RWPE2 (cell line): Measurements from ENCODE around the gene ZNF441.

Experiments used
- ATAC-seq: fragments of 200-7000 bp; cut with Tn5 transposase; 3 replicates; pipeline ENCODE4 v1.9.1; 2021; ENCODE audit warnings: low read depth
- DNase-seq: peaks from one replicate; pipeline ENCODE4 v3.0.0-alpha.2; 2020; ENCODE audit warnings: low spot score
- H3K27ac ChIP-seq: fragments of 450-650 bp; 2 replicates; pipeline ENCODE4 v1.5.1; 2017; ENCODE audit warnings: mild to moderate bottlenecking; ENCODE audit not compliant: poor library complexity, severe bottlenecking
- H3K27me3 ChIP-seq: fragments of 250-450 bp; sonication (Bioruptor Pico); 2 replicates; pipeline ENCODE4 v1.5.1; 2021; ENCODE audit warnings: mild to moderate bottlenecking, moderate library complexity; ENCODE audit not compliant: insufficient read depth, poor library complexity, severe bottlenecking
- H3K36me3 ChIP-seq: fragments of 250-450 bp; sonication (Bioruptor Pico); 2 replicates; pipeline ENCODE4 v1.5.1; 2020; ENCODE audit warnings: low read depth, mild to moderate bottlenecking, moderate library complexity
- H3K4me1 ChIP-seq: fragments of 250-450 bp; sonication (Bioruptor Pico); 2 replicates; pipeline ENCODE4 v1.5.1; 2021; ENCODE audit warnings: mild to moderate bottlenecking, moderate library complexity; ENCODE audit not compliant: insufficient read depth, poor library complexity, severe bottlenecking
- H3K4me3 ChIP-seq: fragments of 250-450 bp; sonication (Bioruptor Pico); 2 replicates; pipeline ENCODE4 v1.5.1; 2021; ENCODE audit warnings: mild to moderate bottlenecking, moderate library complexity; ENCODE audit not compliant: severe bottlenecking
- H3K9me3 ChIP-seq: fragments of 250-450 bp; sonication (Bioruptor Pico); 2 replicates; pipeline ENCODE4 v1.5.1; 2021; ENCODE audit warnings: mild to moderate bottlenecking, moderate library complexity; ENCODE audit not compliant: severe bottlenecking
- TF ChIP-seq, protein P1 (sequence below): fragments of 450-650 bp; IDR thresholded peaks from one replicate; pipeline ENCODE4 v1.5.1; 2017; ENCODE audit warnings: mild to moderate bottlenecking, moderate library complexity; ENCODE audit not compliant: poor library complexity, severe bottlenecking

Gene ZNF441

DNA sequence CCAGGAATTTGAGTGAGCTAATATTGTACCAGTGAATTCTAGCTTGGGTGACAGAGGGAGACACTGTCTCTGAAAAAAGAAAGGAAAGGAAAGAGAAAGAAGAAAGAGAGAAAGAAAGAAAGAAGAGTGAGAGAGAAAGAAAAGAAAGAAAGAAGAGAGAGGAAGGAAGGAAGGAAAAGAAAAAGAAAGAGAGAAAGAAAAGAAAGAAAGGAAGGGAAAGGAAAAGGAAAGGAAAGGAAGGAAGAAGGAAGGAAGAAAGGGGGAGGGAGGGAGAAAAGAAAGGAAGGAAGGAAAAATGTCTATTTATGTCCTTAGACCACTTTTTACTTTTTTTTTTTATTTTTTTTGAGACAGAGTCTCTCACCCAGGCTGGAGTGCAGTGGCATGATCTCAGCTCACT is 26.1 kb downstream of the ZNF441 start:
- H3K4me1 ChIP-seq, result peaks cover under 1% of the 10 kb centered on the region
- H3K27me3 ChIP-seq, result no peaks in the 10 kb centered on the region
- no peak for DNase-seq
- H3K27ac ChIP-seq, result no peak overlapping the region
- TF ChIP-seq, protein P1, sequence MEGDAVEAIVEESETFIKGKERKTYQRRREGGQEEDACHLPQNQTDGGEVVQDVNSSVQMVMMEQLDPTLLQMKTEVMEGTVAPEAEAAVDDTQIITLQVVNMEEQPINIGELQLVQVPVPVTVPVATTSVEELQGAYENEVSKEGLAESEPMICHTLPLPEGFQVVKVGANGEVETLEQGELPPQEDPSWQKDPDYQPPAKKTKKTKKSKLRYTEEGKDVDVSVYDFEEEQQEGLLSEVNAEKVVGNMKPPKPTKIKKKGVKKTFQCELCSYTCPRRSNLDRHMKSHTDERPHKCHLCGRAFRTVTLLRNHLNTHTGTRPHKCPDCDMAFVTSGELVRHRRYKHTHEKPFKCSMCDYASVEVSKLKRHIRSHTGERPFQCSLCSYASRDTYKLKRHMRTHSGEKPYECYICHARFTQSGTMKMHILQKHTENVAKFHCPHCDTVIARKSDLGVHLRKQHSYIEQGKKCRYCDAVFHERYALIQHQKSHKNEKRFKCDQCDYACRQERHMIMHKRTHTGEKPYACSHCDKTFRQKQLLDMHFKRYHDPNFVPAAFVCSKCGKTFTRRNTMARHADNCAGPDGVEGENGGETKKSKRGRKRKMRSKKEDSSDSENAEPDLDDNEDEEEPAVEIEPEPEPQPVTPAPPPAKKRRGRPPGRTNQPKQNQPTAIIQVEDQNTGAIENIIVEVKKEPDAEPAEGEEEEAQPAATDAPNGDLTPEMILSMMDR, result no peak
- no peak overlapping the region for H3K4me3 ChIP-seq
- H3K36me3 ChIP-seq, result no peaks in the 10 kb centered on the region
- H3K9me3 ChIP-seq, result peaks cover 5% of the 10 kb centered on the region
- no peak for ATAC-seq

DNA sequence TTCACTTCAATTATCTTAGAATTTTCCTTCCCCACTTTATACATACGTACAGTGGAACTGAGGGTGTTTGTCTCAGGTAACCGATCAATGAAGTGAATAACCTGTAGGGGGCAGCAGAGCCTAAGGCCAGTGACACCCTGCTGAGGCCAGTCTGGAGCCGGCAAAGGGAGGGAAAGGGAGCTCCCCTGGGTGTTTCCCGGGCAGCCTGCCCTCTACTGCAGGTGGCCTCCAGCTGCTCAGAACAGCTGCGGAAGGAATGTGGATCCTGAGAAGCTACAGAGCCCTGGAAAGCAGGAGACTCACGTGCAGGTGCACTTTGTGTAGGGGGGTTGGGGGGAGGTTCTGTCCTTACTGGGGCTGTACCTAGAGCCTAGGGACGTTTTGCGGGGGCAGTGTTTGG is 30.7 kb downstream of the ZNF441 start:
- Histone ChIP-seq H3K4me3 (no peak overlapping the region), H3K27me3 (no peaks in the 10 kb centered on the region), H3K36me3 (no peaks in the 10 kb centered on the region), H3K27ac (no peak overlapping the region), H3K4me1 (peaks cover 3% of the 10 kb centered on the region), H3K9me3 (no peaks in the 10 kb centered on the region)
- DNase-seq, result peak; percentile 85
- peak; percentile 82 for ATAC-seq
- TF ChIP-seq, protein P1, result peak; percentile 95

DNA sequence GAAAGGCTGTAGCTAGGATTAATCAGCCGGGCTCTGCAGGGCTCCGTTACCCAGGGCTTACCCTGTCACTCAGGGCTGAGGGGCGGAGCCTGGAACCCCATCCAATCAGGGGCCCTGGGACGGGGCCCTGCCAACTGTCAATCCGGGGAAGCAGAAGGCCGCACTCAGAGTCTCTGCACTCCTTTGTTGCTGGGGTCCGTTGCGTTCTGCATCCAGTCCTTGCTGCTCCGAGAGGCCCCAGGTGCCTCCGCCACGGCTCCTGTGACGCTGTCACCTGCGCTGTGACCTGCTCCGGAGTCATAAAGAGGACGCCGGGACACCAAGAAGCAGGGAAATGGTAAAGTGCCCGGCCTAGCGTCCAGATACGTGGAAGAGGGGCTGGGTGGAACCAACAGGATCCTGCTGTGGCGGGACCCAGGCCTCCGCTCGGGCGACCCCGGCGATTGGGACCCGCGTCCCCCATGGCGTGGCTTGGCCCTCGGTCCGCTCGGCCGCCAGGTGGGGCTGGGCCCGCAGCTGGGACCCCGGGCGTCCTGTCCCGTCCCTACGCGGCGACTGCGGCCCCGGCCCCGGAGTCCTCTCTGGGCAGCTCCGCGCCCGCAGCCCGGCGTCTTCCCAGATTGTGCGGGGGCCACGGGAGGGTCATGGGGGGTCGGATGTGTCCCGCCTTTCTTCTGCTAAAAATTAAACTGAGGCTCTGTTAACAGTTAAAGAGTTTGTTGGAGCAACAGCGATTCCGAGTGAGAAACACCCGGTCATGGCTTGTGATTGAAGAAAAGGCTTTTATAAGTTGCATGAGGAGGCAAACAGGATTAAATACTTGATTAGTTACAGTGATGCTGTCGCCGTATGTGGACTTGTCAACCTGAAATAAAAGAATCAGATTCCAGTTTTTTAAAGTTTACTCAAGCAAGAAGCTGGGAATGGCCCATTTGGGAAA is 31.9 kb downstream of the ZNF441 start, which contains the start of gene ZNF491:
ZNF491 (plus strand) TSS at position 133 of the 940 bp plus-strand sequence. CDS start 7,431 bp downstream, outside the sequence.
- H3K9me3 ChIP-seq, result no peaks in the 10 kb centered on the region
- no peaks in the 10 kb centered on the region for H3K36me3 ChIP-seq
- peaks cover 3% of the 10 kb centered on the region for H3K4me1 ChIP-seq
- peak within 1 kb of the TSS; percentile 52 for H3K4me3 ChIP-seq
- DNase-seq (peak; percentile 86), ATAC-seq (peak; percentile 97)
- no peaks in the 10 kb centered on the region for H3K27me3 ChIP-seq
- H3K27ac ChIP-seq, result peak within 1 kb of the TSS; percentile 15
- TF ChIP-seq, protein P1, result peak; percentile 54

DNA sequence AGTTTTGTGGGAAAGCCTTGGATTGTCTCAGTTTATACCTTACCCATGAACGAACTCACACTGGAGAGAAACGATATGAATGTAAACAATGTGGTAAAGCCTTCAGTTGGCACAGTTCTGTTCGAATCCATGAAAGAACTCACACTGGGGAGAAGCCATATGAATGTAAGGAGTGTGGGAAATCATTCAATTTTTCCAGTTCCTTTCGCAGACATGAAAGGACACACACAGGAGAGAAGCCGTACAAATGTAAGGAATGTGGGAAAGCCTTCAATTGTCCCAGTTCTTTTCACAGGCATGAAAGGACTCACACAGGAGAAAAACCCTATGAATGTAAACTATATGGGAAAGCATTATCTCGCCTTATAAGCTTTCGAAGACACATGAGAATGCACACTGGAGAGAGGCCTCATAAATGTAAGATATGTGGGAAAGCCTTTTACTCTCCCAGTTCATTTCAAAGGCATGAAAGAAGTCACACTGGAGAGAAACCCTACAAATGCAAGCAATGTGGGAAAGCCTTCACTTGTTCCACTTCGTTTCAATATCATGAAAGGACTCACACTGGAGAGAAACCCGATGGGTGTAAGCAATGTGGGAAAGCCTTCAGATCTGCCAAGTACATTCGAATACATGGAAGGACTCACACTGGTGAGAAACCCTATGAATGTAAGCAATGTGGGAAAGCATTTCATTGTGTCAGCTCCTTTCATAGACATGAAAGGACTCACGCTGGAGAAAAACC is 39.7 kb downstream of the ZNF441 start:
- ATAC-seq (no peak), DNase-seq (no peak)
- H3K27ac ChIP-seq, result no peak overlapping the region
- no peaks in the 10 kb centered on the region for H3K4me1 ChIP-seq
- no peaks in the 10 kb centered on the region for H3K36me3 ChIP-seq
- H3K27me3 ChIP-seq, result no peaks in the 10 kb centered on the region
- peaks cover 9% of the 10 kb centered on the region for H3K9me3 ChIP-seq
- H3K4me3 ChIP-seq, result no peak overlapping the region
- TF ChIP-seq, protein P1, result no peak
